HL-60 (cell line): ENCODE measurements around the gene TNNI2.
A peak's percentile ranks its signal among the peaks of the same experiment; 100 is the strongest.

ENCODE experiments used
- DNase-seq, 2 experiments: peaks; one replicate each; pipeline ENCODE4 v3.0.0-alpha.2; 2010 to 2020; ENCODE audit warnings: low read depth in 1 of 2, low spot score in 1 of 2
- H3K27ac ChIP-seq: fragments of 250-450 bp; sonication (Bioruptor Pico); replicated peaks from 2 replicates; pipeline ENCODE4 v1.5.1; 2020; ENCODE audit warnings: mild to moderate bottlenecking, moderate library complexity
- H3K27me3 ChIP-seq: fragments of 250-450 bp; sonication (Bioruptor Pico); 2 replicates; pipeline ENCODE4 v1.5.1; 2021; ENCODE audit warnings: mild to moderate bottlenecking, moderate library complexity; ENCODE audit not compliant: insufficient read depth, poor library complexity, severe bottlenecking
- H3K4me3 ChIP-seq: replicated peaks from 2 replicates; pipeline ENCODE4 v1.5.1; 2011; ENCODE audit warnings: mild to moderate bottlenecking, control low read depth, low read length; ENCODE audit not compliant: insufficient read depth
- GABPA ChIP-seq: IDR thresholded peaks from 2 replicates; pipeline ENCODE4 v1.6.1; 2012; ENCODE audit warnings: low read depth
- POLR2AphosphoS5 ChIP-seq: IDR thresholded peaks from 2 replicates; pipeline ENCODE4 v1.6.1; 2012; ENCODE audit warnings: low read depth
- SPI1 ChIP-seq: IDR thresholded peaks from 2 replicates; pipeline ENCODE4 v1.6.1; 2012; ENCODE audit warnings: low read depth, mild to moderate bottlenecking, borderline replicate concordance
- TF ChIP-seq, protein P1 (sequence below): IDR thresholded peaks from one replicate; pipeline ENCODE4 v1.5.1; 2011; ENCODE audit warnings: low read length, control low read depth, inconsistent platforms; ENCODE audit not compliant: insufficient read depth
- TF ChIP-seq, protein P2 (sequence below): IDR thresholded peaks from 2 replicates; pipeline ENCODE4 v1.6.1; 2012; ENCODE audit warnings: low read depth; ENCODE audit not compliant: insufficient replicate concordance

TNNI2 gene

DNA sequence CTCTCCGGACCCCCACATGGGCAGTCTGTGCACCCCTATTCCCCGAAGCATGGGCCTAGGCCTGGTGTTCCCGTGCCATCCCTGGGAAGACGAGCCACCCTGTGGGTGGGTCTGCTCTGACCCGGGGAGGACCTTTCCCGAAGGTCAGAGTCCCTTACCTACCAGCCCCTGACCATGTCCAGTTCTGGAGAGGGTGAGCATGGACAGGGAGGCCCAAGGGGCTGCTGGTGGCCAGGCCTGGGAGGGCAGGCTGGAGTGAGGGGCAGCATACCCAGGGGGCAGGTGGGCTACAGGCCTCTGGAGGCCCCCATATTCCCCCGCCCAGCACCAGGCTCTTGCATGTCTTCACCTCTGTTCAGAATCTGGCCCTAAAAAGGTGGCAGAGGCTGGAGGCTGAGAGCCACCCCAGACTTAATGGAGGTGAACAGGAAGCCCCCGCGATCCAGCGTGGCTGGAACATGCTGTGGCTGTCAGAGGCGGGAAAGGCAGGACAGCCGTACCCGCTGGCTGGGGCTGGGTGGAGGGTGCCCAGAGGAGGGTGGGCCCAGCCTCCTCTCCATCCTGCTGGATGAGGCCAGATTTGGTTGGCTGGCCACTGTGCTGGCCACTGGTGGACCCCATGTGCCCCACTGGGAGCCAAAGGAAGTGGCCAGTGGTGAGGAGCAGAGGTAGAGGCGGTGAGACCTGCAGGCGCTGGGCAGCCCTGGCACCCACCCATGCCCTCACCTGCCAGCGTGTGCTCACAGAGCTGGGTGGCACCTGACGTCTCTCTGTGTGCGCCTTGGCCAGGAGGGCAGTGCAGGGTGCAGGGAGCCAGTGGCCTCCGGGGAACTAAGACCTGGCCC, 15.2 kb upstream of the TNNI2 start:
- no peak for DNase-seq
- TF ChIP-seq SPI1 (no peak), POLR2AphosphoS5 (no peak), GABPA (no peak)
- TF ChIP-seq, protein P1, sequence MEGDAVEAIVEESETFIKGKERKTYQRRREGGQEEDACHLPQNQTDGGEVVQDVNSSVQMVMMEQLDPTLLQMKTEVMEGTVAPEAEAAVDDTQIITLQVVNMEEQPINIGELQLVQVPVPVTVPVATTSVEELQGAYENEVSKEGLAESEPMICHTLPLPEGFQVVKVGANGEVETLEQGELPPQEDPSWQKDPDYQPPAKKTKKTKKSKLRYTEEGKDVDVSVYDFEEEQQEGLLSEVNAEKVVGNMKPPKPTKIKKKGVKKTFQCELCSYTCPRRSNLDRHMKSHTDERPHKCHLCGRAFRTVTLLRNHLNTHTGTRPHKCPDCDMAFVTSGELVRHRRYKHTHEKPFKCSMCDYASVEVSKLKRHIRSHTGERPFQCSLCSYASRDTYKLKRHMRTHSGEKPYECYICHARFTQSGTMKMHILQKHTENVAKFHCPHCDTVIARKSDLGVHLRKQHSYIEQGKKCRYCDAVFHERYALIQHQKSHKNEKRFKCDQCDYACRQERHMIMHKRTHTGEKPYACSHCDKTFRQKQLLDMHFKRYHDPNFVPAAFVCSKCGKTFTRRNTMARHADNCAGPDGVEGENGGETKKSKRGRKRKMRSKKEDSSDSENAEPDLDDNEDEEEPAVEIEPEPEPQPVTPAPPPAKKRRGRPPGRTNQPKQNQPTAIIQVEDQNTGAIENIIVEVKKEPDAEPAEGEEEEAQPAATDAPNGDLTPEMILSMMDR = no peak
- TF ChIP-seq, protein P2, sequence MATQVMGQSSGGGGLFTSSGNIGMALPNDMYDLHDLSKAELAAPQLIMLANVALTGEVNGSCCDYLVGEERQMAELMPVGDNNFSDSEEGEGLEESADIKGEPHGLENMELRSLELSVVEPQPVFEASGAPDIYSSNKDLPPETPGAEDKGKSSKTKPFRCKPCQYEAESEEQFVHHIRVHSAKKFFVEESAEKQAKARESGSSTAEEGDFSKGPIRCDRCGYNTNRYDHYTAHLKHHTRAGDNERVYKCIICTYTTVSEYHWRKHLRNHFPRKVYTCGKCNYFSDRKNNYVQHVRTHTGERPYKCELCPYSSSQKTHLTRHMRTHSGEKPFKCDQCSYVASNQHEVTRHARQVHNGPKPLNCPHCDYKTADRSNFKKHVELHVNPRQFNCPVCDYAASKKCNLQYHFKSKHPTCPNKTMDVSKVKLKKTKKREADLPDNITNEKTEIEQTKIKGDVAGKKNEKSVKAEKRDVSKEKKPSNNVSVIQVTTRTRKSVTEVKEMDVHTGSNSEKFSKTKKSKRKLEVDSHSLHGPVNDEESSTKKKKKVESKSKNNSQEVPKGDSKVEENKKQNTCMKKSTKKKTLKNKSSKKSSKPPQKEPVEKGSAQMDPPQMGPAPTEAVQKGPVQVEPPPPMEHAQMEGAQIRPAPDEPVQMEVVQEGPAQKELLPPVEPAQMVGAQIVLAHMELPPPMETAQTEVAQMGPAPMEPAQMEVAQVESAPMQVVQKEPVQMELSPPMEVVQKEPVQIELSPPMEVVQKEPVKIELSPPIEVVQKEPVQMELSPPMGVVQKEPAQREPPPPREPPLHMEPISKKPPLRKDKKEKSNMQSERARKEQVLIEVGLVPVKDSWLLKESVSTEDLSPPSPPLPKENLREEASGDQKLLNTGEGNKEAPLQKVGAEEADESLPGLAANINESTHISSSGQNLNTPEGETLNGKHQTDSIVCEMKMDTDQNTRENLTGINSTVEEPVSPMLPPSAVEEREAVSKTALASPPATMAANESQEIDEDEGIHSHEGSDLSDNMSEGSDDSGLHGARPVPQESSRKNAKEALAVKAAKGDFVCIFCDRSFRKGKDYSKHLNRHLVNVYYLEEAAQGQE = no peak
- no peak overlapping the region for H3K4me3 ChIP-seq
- H3K27me3 ChIP-seq = no peaks in the 10 kb centered on the region
- H3K27ac ChIP-seq = no peak overlapping the region

DNA sequence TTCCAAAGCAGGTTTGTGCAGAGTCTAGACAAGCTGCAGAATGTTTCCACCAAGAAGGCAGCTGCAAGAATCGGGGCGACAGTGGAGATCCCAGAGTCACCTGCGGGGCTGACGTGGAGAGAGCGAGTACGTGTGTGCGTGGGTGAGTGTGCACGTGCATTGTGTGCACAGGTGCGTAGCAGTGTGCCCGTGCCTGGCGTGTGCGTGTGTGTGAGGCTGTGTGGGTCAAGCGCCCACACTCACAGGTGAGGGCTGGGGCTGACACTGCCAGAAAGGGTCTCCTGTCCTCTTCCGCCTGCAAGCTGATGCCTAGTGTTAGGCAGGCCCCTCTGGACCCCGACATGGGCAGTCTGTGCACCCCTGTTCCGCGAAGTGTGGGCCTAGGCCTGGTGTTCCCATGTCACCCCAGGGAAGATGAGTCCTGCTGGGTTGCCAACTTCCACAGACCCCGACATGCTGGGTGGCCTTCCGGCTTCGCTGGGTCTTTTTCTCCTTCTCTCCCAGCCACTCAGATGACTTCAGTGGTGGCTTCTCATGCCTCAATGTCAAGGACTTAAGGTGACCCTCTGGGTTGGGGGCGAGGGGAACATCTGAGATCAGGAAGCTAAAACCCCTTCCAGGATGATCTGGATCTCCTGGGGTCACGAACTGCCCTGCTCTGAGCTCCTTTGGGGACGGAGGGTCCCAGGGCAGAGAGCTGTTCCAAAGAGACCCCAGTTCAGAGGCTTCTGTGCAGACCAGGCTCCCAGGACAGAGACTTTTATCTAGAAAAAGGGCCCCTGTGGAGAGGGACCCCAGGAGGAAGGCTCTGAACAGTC, 14.4 kb upstream of the TNNI2 start:
- no peak overlapping the region for H3K27ac ChIP-seq
- no peaks in the 10 kb centered on the region for H3K27me3 ChIP-seq
- TF ChIP-seq, protein P1 = no peak
- TF ChIP-seq, protein P2 = no peak
- no peak for TF ChIP-seq SPI1
- TF ChIP-seq GABPA = no peak
- TF ChIP-seq POLR2AphosphoS5 = no peak
- DNase-seq = no peak
- H3K4me3 ChIP-seq = no peak overlapping the region

DNA sequence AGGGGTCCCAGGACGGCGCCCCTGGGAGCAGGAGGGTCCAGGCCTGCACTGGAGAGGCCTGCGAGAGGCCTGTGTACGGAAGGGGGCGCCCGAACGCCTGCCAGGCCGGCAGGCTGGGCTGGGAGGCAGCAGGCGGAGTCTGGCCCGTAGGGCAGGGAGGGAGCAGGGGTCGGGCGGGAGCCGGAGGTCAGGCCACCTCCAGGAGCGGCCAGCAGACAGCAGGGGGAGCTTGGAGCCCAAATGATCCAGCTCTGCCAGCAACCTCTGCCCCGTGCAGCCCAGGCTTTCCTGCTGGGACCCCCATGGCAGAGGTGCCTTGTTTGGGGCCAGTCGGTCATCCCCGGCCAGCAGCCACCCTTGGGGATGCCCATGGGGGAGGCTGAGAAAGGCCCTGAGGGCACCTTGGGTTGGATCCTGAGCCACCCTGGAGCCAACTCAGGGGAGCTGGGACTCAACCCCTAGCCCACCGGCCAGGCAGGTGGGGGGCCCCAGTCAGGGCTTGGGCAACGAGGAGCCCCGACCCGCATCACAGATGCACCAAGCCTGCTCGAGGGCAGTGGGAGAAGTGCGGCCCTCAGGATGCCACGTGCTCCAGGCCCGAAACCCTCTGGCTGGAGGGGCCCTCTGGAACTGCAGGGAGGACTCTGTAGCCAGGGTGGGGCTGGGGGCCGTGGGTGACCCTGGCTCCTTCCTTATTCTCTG, 13.6 kb upstream of the TNNI2 start:
- Histone ChIP-seq H3K27me3 (no peaks in the 10 kb centered on the region), H3K4me3 (no peak overlapping the region), H3K27ac (no peak overlapping the region)
- DNase-seq = no peak
- TF ChIP-seq POLR2AphosphoS5 = no peak
- TF ChIP-seq, protein P1 = peak; percentile 24
- TF ChIP-seq GABPA = no peak
- TF ChIP-seq, protein P2 = no peak
- no peak for TF ChIP-seq SPI1
